ENCODE data around the gene ASB6. TPM values are rescaled to one million over a fixed set of nuclear protein-coding genes. Genes with fewer than 3 reads are reported as not detected.

The ASB6 gene, protein sequence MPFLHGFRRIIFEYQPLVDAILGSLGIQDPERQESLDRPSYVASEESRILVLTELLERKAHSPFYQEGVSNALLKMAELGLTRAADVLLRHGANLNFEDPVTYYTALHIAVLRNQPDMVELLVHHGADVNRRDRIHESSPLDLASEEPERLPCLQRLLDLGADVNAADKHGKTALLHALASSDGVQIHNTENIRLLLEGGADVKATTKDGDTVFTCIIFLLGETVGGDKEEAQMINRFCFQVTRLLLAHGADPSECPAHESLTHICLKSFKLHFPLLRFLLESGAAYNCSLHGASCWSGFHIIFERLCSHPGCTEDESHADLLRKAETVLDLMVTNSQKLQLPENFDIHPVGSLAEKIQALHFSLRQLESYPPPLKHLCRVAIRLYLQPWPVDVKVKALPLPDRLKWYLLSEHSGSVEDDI
- total RNA-seq = 10 to 100 TPM; 21.8 to 54.2 (median 29.6) TPM

DNA sequence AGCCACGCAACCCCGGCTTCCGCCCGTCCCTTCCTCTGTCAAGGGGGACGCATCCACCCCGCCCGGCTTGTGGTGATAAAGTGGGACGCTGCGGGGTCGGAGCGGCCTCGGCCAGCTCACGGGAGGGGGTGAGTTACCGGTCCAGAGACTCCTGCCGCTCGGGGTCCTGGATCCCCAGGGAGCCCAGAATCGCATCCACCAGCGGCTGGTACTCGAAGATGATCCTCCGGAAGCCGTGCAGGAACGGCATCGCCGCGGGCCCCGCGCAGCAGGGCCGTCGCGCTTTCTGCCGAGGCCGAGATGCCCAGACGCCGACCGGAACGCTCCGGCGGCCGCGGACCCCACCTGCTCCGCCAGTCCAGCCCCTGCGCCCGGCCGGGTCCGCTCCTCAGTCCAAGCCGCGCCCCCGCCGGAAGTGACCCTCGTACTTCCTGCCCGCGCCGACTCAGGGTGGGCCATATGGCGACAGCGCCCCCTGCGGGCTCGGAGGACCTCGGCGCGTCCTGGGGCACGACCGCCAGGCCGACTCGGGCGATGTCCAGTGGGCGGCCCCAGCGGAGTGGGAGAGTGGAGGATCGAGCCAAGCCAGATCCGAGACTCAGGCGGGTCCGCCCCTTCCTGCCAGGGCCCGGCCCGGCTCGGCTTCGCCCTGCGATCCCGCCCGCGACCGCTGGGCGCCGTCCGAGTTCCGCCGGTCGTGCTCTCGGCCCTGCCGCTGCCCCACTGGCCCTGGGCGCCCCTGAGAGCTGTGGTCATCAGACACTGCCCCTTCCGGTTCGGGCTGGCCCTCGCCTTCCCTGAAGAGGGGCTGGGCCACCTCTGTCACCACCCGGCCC lies at the start of gene ASB6:
ASB6 (minus strand) TSS at position 402 of the 836 bp plus-strand sequence; CDS start at position 250, 152 bp downstream.
- H3K4me3 ChIP-seq = peak within 1 kb of the TSS; percentile 86 to 97 (median 89)
- intact Hi-C loops (cut with DNase I; ENCODE audit: low total_unique reads) = loop anchor here (10.0 kb wide), 1 partner anchor 153 kb away; no protein-coding TSS in a partner anchor
- H3K4me1 ChIP-seq = peaks cover 12 to 23% (median 17%) of the 10 kb centered on the region in 4 donors
- TF ChIP-seq POLR2A (IDR thresholded peaks at IDR 0.05) = peak; percentile 67
- no peak for TF ChIP-seq EP300 (IDR thresholded peaks at IDR 0.05; ENCODE audit: low read depth)
- TF ChIP-seq, protein P1, sequence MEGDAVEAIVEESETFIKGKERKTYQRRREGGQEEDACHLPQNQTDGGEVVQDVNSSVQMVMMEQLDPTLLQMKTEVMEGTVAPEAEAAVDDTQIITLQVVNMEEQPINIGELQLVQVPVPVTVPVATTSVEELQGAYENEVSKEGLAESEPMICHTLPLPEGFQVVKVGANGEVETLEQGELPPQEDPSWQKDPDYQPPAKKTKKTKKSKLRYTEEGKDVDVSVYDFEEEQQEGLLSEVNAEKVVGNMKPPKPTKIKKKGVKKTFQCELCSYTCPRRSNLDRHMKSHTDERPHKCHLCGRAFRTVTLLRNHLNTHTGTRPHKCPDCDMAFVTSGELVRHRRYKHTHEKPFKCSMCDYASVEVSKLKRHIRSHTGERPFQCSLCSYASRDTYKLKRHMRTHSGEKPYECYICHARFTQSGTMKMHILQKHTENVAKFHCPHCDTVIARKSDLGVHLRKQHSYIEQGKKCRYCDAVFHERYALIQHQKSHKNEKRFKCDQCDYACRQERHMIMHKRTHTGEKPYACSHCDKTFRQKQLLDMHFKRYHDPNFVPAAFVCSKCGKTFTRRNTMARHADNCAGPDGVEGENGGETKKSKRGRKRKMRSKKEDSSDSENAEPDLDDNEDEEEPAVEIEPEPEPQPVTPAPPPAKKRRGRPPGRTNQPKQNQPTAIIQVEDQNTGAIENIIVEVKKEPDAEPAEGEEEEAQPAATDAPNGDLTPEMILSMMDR (IDR thresholded peaks at IDR 0.05) = peak; percentile 96 to 100 (median 99)
- peak; percentile 71 to 91 (median 81) for TF ChIP-seq POLR2AphosphoS5 (IDR thresholded peaks at IDR 0.05)
- H3K36me3 ChIP-seq = no peaks in the 10 kb centered on the region
- WGBS, 2 donors (ENCODE audit: low coverage in 1 of 2) = 1% methylated on average over 52 of the region's 93 CpGs; no CpG with 5 or more reads in 1 of the 2 donors
- peak; percentile 98 for DNase-seq
- H3K27me3 ChIP-seq = no peaks in the 10 kb centered on the region
- in situ Hi-C loops (cut with MboI; ENCODE audit: low pct_ligation_motif_present in 1 of 4, low pct_unique_long_range_greater_than_20kb in 1 of 4, low sequenced_read_pairs in 3 of 4) = loop anchor here in 2 of 4 donors (10.0 kb wide), 1 partner anchor 143 kb away; no protein-coding TSS in a partner anchor
- H3K9me3 ChIP-seq = no peaks in the 10 kb centered on the region
- peak within 1 kb of the TSS; percentile 85 to 89 (median 87) for H3K27ac ChIP-seq

DNA sequence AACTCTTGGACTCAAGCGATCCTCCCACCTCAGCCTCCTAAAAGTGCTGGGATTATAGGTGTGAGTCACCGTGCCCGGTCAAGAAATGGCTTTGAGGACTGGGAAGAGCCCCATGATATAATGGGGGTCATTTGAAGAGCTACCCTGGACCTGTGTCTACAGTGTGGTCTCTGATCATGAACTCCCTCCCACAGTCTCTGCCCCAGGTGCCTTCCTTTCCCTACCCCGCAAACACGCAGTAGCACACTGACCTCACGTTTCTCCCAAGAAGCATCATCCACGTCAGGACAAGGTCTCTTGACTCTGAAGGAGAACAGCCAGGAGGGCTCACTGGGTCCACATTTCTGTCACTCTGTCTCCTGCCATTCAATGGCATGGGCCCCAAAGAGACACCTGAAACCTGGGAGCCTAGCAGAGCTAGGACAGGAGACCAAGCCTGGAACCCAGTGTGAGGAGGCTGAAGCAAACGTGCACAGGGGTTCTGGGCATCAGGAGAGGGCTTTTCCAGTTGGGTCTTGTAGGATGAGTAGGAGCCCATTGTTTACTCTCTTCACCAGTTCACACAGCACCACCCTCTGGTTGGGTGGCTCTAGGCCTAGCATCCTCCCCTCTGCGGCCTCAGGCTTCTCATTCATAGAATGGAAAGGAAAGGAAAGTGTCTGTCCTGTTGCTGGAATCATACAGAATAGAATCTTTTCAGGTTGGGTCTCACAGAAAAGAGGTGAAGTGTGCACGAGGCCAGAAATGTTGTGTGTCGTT lies 46.5 kb upstream of the ASB6 start:
- no peaks in the 10 kb centered on the region for H3K9me3 ChIP-seq
- no peak overlapping the region for H3K27ac ChIP-seq
- intact Hi-C loops (cut with DNase I; ENCODE audit: low total_unique reads) = loop anchor here (10.0 kb wide), 1 partner anchor 1646 kb away; no protein-coding TSS in a partner anchor
- no peak for TF ChIP-seq EP300 (IDR thresholded peaks at IDR 0.05; ENCODE audit: low read depth)
- TF ChIP-seq POLR2A (IDR thresholded peaks at IDR 0.05) = no peak
- no peak for TF ChIP-seq POLR2AphosphoS5 (IDR thresholded peaks at IDR 0.05)
- TF ChIP-seq, protein P1 (IDR thresholded peaks at IDR 0.05) = no peak
- no peak for DNase-seq
- no peaks in the 10 kb centered on the region for H3K36me3 ChIP-seq
- in situ Hi-C loops (cut with MboI; ENCODE audit: low pct_ligation_motif_present in 1 of 4, low pct_unique_long_range_greater_than_20kb in 1 of 4, low sequenced_read_pairs in 3 of 4) = no loop called here
- no peaks in the 10 kb centered on the region for H3K4me1 ChIP-seq
- no peaks in the 10 kb centered on the region for H3K27me3 ChIP-seq
- H3K4me3 ChIP-seq = no peak overlapping the region
- WGBS, 2 donors (ENCODE audit: low coverage in 1 of 2) = 76 to 87% methylated on average over 4 to 11 of the region's 11 CpGs

DNA sequence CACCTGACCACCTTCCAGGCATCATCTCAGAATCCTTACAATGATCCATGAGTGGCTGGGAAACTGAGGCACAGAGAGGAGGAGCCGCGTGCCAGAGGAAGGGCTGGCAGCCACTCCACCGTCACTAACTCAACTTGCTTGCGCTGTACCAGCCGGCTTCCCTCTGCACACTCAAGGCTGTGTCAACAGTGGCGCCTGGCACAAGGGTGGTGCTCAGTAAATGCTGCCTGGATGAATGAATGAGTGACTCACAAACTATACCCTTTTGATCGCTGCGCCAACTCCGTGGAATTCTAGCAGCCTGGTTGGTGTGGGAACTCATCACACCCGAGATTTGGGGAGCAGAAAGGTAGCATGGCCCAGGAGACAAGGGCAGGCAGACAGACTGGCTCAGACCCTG lies 45.4 kb upstream of the ASB6 start:
- intact Hi-C loops (cut with DNase I; ENCODE audit: low total_unique reads) = loop anchor here (10.0 kb wide), 1 partner anchor 1647 kb away; no protein-coding TSS in a partner anchor
- DNase-seq = no peak
- H3K27me3 ChIP-seq = no peaks in the 10 kb centered on the region
- no peaks in the 10 kb centered on the region for H3K36me3 ChIP-seq
- H3K4me3 ChIP-seq = no peak overlapping the region
- in situ Hi-C loops (cut with MboI; ENCODE audit: low pct_ligation_motif_present in 1 of 4, low pct_unique_long_range_greater_than_20kb in 1 of 4, low sequenced_read_pairs in 3 of 4) = no loop called here
- no peak overlapping the region for H3K27ac ChIP-seq
- H3K4me1 ChIP-seq = peaks cover 0 to 2% (median 0%) of the 10 kb centered on the region in 4 donors
- WGBS, 2 donors (ENCODE audit: low coverage in 1 of 2) = 57% methylated on average over 10 of the region's 10 CpGs; no CpG with 5 or more reads in 1 of the 2 donors
- TF ChIP-seq, protein P1 (IDR thresholded peaks at IDR 0.05) = no peak
- TF ChIP-seq EP300 (IDR thresholded peaks at IDR 0.05; ENCODE audit: low read depth) = no peak
- TF ChIP-seq POLR2A (IDR thresholded peaks at IDR 0.05) = no peak
- TF ChIP-seq POLR2AphosphoS5 (IDR thresholded peaks at IDR 0.05) = no peak
- no peaks in the 10 kb centered on the region for H3K9me3 ChIP-seq

Measured in transverse colon (tissue), 4 donors.